KBM-7 (cell line): ENCODE results near the gene SKI.
"Not testable (repeated sequence)": the region's sequence is repeated elsewhere in the genome, so short reads cannot be mapped to it uniquely, and the experiment has no call there.

Source experiments
- DNase-seq: peaks from one replicate; pipeline ENCODE4 v3.0.0-alpha.2; 2015
- in situ Hi-C: fragments of 300-500 bp; cut with MboI; formaldehyde crosslinking; loops from 2 replicates; pipeline ENCODE4 v1.14.3; 2020; ENCODE audit warnings: low sequenced_read_pairs, low pct_unique_long_range_greater_than_20kb, mixed read lengths

The SKI gene

GRCh38 chr1:2236695-2237677, 8.9 kb downstream of the SKI start:
- no peak for DNase-seq
- in situ Hi-C loops: no loop called here

- DNase-seq: no peak
- in situ Hi-C loops: no loop called here
Observed at GRCh38 chr1:2237773-2238172, 9.7 kb downstream of the SKI start.

GRCh38 chr1:2238361-2239012, 10.4 kb downstream of the SKI start:
- in situ Hi-C loops: no loop called here
- no peak for DNase-seq

GRCh38 chr1:2239013-2239370, 10.9 kb downstream of the SKI start:
- in situ Hi-C loops: no loop called here
- no peak for DNase-seq

DNA sequence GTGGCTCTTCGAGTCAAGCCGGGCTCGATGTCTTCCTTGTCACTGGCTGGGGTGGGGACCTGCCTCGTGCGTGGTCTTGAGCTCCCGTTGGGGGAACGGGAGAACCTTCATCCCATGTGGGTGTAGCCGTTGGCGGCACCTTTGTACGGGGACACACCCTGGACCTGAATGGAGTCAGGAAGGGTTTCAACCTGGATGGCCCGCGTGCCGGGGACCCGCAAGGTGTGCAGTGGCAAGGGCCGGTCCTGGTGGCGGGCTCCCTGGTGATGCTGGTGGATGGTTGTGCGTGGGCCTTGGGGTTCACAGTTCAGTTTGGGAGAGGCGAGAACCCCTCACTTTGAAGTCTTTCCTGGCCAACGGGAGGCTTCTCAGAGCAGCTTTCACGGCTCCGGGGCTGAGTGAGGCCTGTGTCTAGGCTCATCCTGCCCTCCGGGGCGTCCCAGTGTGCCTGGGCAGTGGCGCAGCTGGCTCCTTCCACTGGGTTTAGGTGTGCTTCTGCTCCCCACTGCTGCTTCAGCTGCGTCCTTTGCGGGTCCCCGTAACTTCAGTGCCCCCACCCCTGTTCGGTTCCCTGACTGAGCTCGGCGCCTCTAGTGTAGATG, 11.4 kb downstream of the SKI start:
- no peak for DNase-seq
- in situ Hi-C loops: no loop called here

DNA sequence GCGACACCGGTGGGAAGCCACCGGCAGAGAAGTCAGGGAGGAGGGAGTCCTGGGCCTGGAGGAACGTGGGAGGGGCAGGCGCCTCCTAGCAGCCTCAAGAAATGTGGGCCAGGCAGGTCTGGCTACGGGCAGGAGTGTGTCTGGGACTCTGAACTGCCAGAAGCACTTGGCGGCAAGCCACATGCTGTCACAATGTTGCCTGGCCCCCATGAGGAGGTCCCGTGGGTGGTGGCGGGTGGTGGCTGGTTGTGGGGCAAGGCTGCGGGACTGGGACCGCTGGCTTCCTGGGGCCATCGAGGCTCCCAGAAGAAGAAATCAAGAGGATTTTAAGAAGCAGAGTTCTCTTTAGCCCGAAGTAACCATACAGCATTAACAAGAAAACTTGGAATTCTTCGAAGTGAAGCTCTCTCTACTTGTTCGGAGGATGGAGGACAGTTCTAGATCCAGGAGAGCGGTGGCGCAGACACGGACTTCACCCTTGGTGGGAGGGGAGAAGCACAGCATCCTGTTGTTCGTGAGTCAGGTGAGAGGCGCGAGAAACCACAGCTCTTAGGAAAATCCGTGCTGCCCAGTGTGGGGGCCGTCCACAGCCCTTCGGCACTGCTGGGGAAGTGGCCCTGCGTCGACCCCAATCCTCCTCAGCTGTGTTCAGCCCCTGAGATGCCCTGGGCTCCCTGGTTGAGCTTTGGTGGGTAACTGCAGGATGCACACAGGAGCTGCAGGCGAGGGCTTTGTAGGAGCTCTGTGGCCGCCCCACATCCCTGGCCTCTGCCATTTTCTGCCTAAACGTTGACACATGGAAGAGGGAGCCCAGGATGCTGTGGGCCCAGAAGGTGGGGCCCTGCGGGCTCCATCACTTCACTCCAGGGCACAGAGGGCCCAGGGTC, 12.4 kb downstream of the SKI start:
- in situ Hi-C loops: no loop called here
- DNase-seq: peak; percentile 59

GRCh38 chr1:2241820-2242219, 13.7 kb downstream of the SKI start:
- in situ Hi-C loops: no loop called here
- DNase-seq: no peak

GRCh38 chr1:2242814-2243725, 15.0 kb downstream of the SKI start:
- DNase-seq: no peak
- in situ Hi-C loops: no loop called here

DNA sequence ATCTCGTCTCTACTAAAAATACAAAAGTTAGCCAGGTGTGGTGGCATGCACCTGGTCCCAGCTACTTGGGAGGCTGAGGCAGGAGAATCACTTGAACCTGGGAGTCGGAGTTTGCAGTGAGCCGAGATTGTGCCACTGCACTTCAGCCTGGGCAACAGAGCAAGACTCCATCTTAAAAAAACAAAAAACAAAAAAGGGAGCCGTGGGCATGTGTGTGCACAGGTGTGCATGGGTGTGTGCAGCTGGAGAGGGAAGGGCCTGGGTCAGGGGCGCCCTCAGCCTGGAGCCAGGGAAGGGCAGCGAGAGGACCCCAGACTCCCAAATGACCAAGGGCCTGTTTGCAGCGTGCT, 18.9 kb downstream of the SKI start:
- DNase-seq, in situ Hi-C loops: not testable (repeated sequence)

DNA sequence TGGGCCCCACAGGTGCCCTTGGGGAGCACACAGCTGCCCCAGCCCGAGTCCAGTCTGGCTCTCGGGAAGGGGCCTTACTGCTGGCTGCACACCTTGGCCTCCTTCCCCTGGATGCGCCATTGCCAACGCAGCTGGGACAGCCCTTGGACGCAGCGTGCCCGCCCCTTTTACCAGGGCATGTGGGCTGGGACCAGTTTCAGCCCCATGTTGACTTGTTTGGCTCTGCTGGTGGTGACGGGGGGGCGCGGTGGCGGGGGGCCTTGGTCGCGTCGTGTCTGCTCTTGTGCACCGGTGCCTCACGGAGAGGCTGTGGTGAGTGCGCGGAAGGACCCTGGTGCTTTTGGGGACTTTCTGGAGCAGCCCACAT, 19.6 kb downstream of the SKI start:
- DNase-seq: no peak
- in situ Hi-C loops: no loop called here

DNA sequence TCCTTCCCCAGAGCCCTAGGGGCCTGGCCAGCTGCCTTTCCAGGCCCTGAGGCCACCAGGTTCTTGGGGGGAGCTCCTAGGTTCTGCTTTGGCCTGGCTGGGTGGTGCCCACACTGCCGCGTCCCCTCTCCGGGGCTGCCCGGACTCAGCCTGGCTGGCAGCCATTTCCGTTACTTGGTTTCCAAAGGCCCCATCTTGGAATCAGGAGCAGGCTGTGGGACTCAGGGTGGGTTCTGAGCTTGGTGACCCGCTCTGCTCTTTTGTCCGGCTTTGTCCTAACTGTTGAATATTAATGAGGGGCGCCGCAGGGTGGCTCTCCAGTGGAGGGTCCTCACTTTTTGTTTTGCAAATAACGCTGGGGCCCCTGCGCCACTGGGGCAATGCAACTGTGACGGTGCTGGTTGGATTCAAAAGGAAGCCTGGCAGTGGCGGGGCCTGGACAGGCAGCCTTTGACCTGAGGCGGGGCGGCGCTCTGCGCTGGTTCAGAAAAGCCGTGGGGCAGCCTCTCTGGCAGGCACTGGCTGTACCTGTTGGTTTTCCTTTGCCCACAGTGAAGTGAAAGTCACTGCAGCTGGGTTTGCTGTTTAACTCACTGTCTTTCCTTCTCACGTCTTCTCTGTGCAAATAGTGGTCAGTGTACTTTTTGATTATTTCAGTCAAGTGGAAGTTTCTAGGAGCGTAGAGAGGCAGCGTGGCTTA, 20.2 kb downstream of the SKI start:
- no peak for DNase-seq
- in situ Hi-C loops: no loop called here

GRCh38 chr1:2248854-2249558, 20.9 kb downstream of the SKI start:
- no peak for DNase-seq
- in situ Hi-C loops: no loop called here

GRCh38 chr1:2249559-2249906, 21.4 kb downstream of the SKI start:
- no peak for DNase-seq
- in situ Hi-C loops: no loop called here

GRCh38 chr1:2250721-2251281, 22.7 kb downstream of the SKI start:
- in situ Hi-C loops: no loop called here
- DNase-seq: no peak

DNA sequence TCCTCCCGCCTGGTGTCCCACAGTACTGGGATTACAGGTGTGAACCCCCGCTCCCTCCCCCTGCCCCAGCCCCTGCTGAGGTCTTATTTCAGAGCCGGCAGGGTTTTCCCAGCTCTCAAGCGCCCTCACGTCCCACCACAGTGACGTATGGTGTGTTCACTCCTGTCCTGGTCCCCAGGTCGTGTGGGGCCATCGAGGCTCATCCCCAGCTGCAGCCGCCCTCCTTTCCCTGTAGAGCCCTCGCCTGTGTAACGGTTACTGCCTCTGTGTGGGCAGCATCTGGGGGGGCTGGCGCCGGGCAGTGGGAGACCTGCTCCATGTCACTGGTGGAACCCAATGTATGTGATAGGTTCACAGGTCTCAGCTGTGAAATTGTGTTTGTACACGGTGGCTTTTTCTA, 23.2 kb downstream of the SKI start:
- no peak for DNase-seq
- in situ Hi-C loops: no loop called here

GRCh38 chr1:2251786-2252185, 23.7 kb downstream of the SKI start:
- in situ Hi-C loops: no loop called here
- no peak for DNase-seq

DNA sequence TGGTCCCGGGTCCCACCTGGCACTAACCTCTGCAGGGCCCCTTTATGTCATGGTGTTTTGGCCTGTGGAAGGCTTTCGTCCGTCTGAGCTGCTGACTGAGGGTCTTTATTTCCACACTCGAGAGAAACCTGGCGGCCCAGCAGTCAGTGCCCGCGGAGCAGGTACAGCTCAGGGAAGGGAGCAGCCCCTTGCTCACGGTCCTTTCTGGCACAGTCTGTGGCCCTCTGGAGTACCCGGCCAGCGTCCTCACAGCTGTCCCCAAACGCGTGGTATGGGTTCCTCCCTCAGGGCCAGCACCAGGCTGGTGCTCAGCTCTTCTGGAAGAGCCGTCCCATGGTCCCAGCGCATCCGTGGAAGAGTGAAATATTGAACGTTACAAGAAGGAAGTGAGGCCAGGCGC, 24.3 kb downstream of the SKI start:
- in situ Hi-C loops: no loop called here

More for the DNA sequence above, 24.3 kb downstream of the SKI start:
- DNase-seq: no peak
